GM12878 (cell line): ENCODE data around the gene TRIM25. TPM values are rescaled to one million over a fixed set of nuclear protein-coding genes. Genes with fewer than 3 reads are reported as not detected.

Experiments used
- ATAC-seq: fragments of 200-7000 bp; cut with Tn5 transposase; 3 replicates; pipeline ENCODE4 v1.9.1; 2020; ENCODE audit warnings: mild to moderate bottlenecking, moderate library complexity
- BruUV-seq: library from RNA; stranded (reverse); fragments of 400-500 nt; replicated peaks from 2 replicates; lab custom pipeline; 2021; lab: Mats Ljungman, UMichigan
- CTCF ChIA-PET: fragments of 300-600 bp; sonication (Branson Sonifier 250); formaldehyde crosslinking; extraction: SDS; loops from one replicate; lab custom pipeline; 2021; ENCODE audit warnings: inconsistent platforms; lab: Yijun Ruan, JAX
- POLR2A ChIA-PET: fragments of 350-600 bp; formaldehyde crosslinking; extraction: SDS; loops from one replicate; lab custom pipeline; 2021; ENCODE audit warnings: inconsistent platforms; lab: Charles Lee
- RAD21 ChIA-PET: fragments of 300-600 bp; sonication (Branson Sonifier 250); formaldehyde crosslinking; loops from one replicate; lab custom pipeline; 2023; ENCODE audit warnings: antibody characterized with exemption; ENCODE audit not compliant: unreplicated experiment; lab: Charles Lee
- SMC1A ChIA-PET: fragments of 300-600 bp; sonication (Branson Sonifier 250); formaldehyde crosslinking; loops from one replicate; lab custom pipeline; 2023; ENCODE audit not compliant: unreplicated experiment, uncharacterized antibody; lab: Charles Lee
- DNase-seq: peaks from one replicate; pipeline ENCODE4 v3.0.0-alpha.2; 2011; ENCODE audit warnings: low read depth, low spot score
- FAIRE-seq: peaks from 3 replicates; lab custom pipeline; 2011; peaks lifted over from hg19 to GRCh38; lab: Jason Lieb, UNC
- H2AFZ ChIP-seq: 2 replicates; pipeline ENCODE4 v1.6.0; 2011; ENCODE audit warnings: low read depth, low read length, control low read depth; ENCODE audit not compliant: control insufficient read depth
- H3K27ac ChIP-seq: 2 replicates; pipeline ENCODE4 v1.5.1; 2011; ENCODE audit warnings: control low read depth; ENCODE audit not compliant: control insufficient read depth, insufficient read depth
- H3K27me3 ChIP-seq, 2 experiments: replicated peaks in 1 of 2; 2 replicates each; pipeline versions ENCODE4 v1.6.0 to v1.6.1; 2011; ENCODE audit warnings: low read length in 1 of 2; ENCODE audit not compliant: control insufficient read depth in 2 of 2, insufficient read depth in 2 of 2
- H3K36me3 ChIP-seq, 2 experiments: 2 replicates each; pipeline ENCODE4 v1.5.1; 2011; ENCODE audit warnings: low read length in 1 of 2; ENCODE audit not compliant: control insufficient read depth in 2 of 2, insufficient read depth in 2 of 2
- H3K4me1 ChIP-seq: 2 replicates; pipeline ENCODE4 v1.6.1; 2011; ENCODE audit warnings: mild to moderate bottlenecking, low read length, moderate library complexity, mixed read lengths; ENCODE audit not compliant: control insufficient read depth, insufficient read depth
- H3K4me2 ChIP-seq: 2 replicates; pipeline ENCODE4 v1.6.0; 2011; ENCODE audit warnings: control low read depth; ENCODE audit not compliant: control insufficient read depth, insufficient read depth
- H3K4me3 ChIP-seq: fragments of 200-600 bp; sonication (generic); 2 replicates; pipeline ENCODE4 v1.5.1; 2016
- H3K79me2 ChIP-seq: 2 replicates; pipeline ENCODE4 v1.6.0; 2011; ENCODE audit warnings: low read length; ENCODE audit not compliant: control insufficient read depth, insufficient read depth
- H3K9ac ChIP-seq: 2 replicates; pipeline ENCODE4 v1.8.0; 2011; ENCODE audit warnings: low read length, control low read depth, mixed read lengths; ENCODE audit not compliant: control insufficient read depth, insufficient read depth
- H3K9me3 ChIP-seq: replicated peaks from 3 replicates; pipeline ENCODE4 v1.5.1; 2011; ENCODE audit warnings: mild to moderate bottlenecking, low read length; ENCODE audit not compliant: control insufficient read depth, insufficient read depth
- H4K20me1 ChIP-seq: 2 replicates; pipeline ENCODE4 v1.6.0; 2011; ENCODE audit not compliant: control insufficient read depth, insufficient read depth
- EZH2 ChIP-seq: IDR thresholded peaks from 2 replicates; pipeline ENCODE4 v1.6.1; 2012; ENCODE audit warnings: low read depth, mild to moderate bottlenecking, control low read depth, inconsistent platforms, low read length, borderline replicate concordance; ENCODE audit not compliant: control insufficient read depth
- IKZF2 ChIP-seq, 2 experiments: fragments of 450-650 bp; IDR thresholded peaks; 2 replicates each; pipeline ENCODE4 v1.6.1; 2017; ENCODE audit warnings: mild to moderate bottlenecking in 2 of 2, moderate library complexity in 2 of 2
- NBN ChIP-seq: fragments of 450-650 bp; IDR thresholded peaks from 2 replicates; pipeline ENCODE4 v1.6.1; 2016
- POLR2A ChIP-seq: IDR thresholded peaks from 2 replicates; pipeline ENCODE4 v1.6.1; 2011; ENCODE audit warnings: low read depth, mild to moderate bottlenecking, low read length
- ZBTB4 ChIP-seq: fragments of 450-650 bp; formaldehyde crosslinking; IDR thresholded peaks from 2 replicates; pipeline ENCODE4 v1.4.0; 2022; ENCODE audit warnings: mild to moderate bottlenecking, moderate library complexity
- WGBS: methylation state at CpG from one replicate; pipeline ENCODE4 v1.1.6; 2016; ENCODE audit warnings: low lambda C conversion rate; ENCODE audit not compliant: insufficient replicate concordance, insufficient coverage; ENCODE audit errors: missing lambda C conversion rate; 5-methylcytosine and 5-hydroxymethylcytosine counted together
- in situ Hi-C: fragments of 300-500 bp; cut with MboI; formaldehyde crosslinking; loops from 9 replicates; pipeline ENCODE4 v1.14.3; 2018; ENCODE audit warnings: mixed read lengths
- intact Hi-C: fragments of 100-400 bp; cut with micrococcal nuclease; formaldehyde crosslinking; loops from one replicate; pipeline ENCODE4 v1.14.2; 2022; ENCODE audit not compliant: unreplicated experiment
- polyA plus RNA-seq, 11 experiments: library from polyadenylated mRNA; depleted of rRNA in 4 of 11; unstranded in 6 of 11; stranded (reverse) in 5 of 11; fragments of >200 nt; fragmentation: Nextera tagmentation in 4 of 11; fragmentation: Illumina TruSeq in 1 of 11; extraction: Ambion mirVana in 4 of 11; extraction: Trizol in 1 of 11; gene quantifications; 1 replicate in 1 of 11; 2 replicates in 10 of 11; pipeline versions ENCODE4 v1.2.1 to v1.2.3, GENCODE V29; 2011 to 2016; ENCODE audit warnings: inconsistent platforms in 2 of 11, missing spikeins in 2 of 11, low read depth in 1 of 11
- total RNA-seq, 4 experiments: library from RNA; depleted of rRNA in 3 of 4; stranded (reverse); fragments of >200 nt in 3 of 4; fragmentation: Illumina TruSeq in 1 of 4; extraction: Trizol in 1 of 4; gene quantifications; 2 replicates each; pipeline versions ENCODE4 v1.2.1 to v1.2.3, GENCODE V29; 2013 to 2021
- TF ChIP-seq, protein P1 (sequence below): fragments of 450-650 bp; IDR thresholded peaks from 2 replicates; pipeline ENCODE4 v1.6.1; 2018; ENCODE audit warnings: mild to moderate bottlenecking, low read depth, moderate library complexity; ENCODE audit not compliant: partially characterized antibody
- TF ChIP-seq, protein P2 (sequence below): IDR thresholded peaks from 2 replicates; pipeline ENCODE4 v1.6.1; 2011; ENCODE audit warnings: low read depth, low read length, improper control_type of control experiment, borderline replicate concordance
- TF ChIP-seq, protein P3 (sequence below): fragments of 450-650 bp; IDR thresholded peaks from 2 replicates; pipeline ENCODE4 v1.6.1; 2017; ENCODE audit warnings: mild to moderate bottlenecking, low read depth, inconsistent platforms; ENCODE audit not compliant: poor library complexity, severe bottlenecking

Gene TRIM25
- total and polyA plus RNA-seq, 10 of the 15 experiments (the other 5 are each of a cell fraction or from before 2014, with no cell fraction given) = 10.5 to 123 (median 51.3) TPM

DNA sequence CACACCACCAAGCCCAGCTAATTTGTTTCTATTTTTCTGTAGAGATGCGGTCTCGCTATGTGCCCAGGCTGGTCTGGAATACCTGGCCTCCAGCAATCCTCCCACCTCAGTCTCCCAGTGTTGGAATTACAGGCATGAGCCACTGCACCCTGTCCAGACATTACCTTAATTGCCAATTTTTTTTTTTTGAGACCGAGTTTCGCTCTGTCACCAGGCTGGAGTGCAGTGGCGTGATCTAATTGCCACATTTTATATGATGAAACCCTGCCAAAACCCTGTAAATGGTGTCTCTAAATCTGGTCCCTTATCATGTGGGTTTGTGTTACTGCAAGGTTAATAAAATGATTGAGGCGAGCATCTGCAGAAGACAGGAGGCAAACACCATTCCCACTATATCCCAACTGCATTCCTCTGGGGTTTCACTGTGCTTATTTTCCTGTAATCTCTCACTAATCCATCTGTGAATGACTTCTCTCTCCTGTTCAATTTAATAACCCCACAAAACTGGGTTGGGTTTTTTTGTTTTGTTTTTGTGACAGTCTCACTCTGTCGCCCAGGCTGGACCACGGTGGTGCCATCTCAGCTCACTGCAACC lies 19.4 kb upstream of the TRIM25 start:
- Histone ChIP-seq H3K4me1 (no peaks in the 10 kb centered on the region), H3K4me2 (no peak overlapping the region), H3K9ac (no peak overlapping the region), H2AFZ (no peak overlapping the region), H3K79me2 (no peaks in the 10 kb centered on the region), H3K27me3 (no peaks in the 10 kb centered on the region), H3K36me3 (peaks cover 0 to 10% of the 10 kb centered on the region in 2 experiments; a peak in 1 of 4 replicates), H4K20me1 (no peaks in the 10 kb centered on the region), H3K4me3 (no peak overlapping the region), H3K27ac (no peak overlapping the region), H3K9me3 (peaks cover 2% of the 10 kb centered on the region; the same call in 2 of the 3 replicates)
- DNase-seq = no peak
- ChIA-PET RAD21 (interaction anchor here (1.2 kb wide), 1 partner anchor 114 kb away, joined by 3 read pairs; no protein-coding TSS in a partner anchor), CTCF (interaction anchor here (1.0 to 4.1 kb wide), 2 partner anchors 113 to 116 kb away, joined by 3 to 19 read pairs; no protein-coding TSS in a partner anchor), POLR2A (no interaction called here), SMC1A (interaction anchor here (1.3 to 3.4 kb wide), 4 partner anchors 9 to 114 kb away, joined by 3 to 21 read pairs (median 6); no protein-coding TSS in a partner anchor)
- no peak for TF ChIP-seq IKZF2 (IDR thresholded peaks at IDR 0.05)
- no peak for TF ChIP-seq NBN
- TF ChIP-seq, protein P1, sequence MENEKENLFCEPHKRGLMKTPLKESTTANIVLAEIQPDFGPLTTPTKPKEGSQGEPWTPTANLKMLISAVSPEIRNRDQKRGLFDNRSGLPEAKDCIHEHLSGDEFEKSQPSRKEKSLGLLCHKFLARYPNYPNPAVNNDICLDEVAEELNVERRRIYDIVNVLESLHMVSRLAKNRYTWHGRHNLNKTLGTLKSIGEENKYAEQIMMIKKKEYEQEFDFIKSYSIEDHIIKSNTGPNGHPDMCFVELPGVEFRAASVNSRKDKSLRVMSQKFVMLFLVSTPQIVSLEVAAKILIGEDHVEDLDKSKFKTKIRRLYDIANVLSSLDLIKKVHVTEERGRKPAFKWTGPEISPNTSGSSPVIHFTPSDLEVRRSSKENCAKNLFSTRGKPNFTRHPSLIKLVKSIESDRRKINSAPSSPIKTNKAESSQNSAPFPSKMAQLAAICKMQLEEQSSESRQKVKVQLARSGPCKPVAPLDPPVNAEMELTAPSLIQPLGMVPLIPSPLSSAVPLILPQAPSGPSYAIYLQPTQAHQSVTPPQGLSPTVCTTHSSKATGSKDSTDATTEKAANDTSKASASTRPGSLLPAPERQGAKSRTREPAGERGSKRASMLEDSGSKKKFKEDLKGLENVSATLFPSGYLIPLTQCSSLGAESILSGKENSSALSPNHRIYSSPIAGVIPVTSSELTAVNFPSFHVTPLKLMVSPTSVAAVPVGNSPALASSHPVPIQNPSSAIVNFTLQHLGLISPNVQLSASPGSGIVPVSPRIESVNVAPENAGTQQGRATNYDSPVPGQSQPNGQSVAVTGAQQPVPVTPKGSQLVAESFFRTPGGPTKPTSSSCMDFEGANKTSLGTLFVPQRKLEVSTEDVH = no peak
- TF ChIP-seq, protein P2, sequence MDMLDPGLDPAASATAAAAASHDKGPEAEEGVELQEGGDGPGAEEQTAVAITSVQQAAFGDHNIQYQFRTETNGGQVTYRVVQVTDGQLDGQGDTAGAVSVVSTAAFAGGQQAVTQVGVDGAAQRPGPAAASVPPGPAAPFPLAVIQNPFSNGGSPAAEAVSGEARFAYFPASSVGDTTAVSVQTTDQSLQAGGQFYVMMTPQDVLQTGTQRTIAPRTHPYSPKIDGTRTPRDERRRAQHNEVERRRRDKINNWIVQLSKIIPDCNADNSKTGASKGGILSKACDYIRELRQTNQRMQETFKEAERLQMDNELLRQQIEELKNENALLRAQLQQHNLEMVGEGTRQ = no peak
- TF ChIP-seq POLR2A = no peak
- no peak for TF ChIP-seq ZBTB4
- TF ChIP-seq, protein P3, sequence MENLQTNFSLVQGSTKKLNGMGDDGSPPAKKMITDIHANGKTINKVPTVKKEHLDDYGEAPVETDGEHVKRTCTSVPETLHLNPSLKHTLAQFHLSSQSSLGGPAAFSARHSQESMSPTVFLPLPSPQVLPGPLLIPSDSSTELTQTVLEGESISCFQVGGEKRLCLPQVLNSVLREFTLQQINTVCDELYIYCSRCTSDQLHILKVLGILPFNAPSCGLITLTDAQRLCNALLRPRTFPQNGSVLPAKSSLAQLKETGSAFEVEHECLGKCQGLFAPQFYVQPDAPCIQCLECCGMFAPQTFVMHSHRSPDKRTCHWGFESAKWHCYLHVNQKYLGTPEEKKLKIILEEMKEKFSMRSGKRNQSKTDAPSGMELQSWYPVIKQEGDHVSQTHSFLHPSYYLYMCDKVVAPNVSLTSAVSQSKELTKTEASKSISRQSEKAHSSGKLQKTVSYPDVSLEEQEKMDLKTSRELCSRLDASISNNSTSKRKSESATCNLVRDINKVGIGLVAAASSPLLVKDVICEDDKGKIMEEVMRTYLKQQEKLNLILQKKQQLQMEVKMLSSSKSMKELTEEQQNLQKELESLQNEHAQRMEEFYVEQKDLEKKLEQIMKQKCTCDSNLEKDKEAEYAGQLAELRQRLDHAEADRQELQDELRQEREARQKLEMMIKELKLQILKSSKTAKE = no peak
- TF ChIP-seq EZH2 = no peak
- intact Hi-C loops (no loop called here), in situ Hi-C loops (no loop called here)
- BruUV-seq = no TSS peak
- 97% methylated on average over 8 of the region's 8 CpGs for WGBS
- no peak for FAIRE-seq
- no peak for ATAC-seq
